ENCODE measurements around the gene NPC2. TPM values are rescaled to one million over a fixed set of nuclear protein-coding genes. Genes with fewer than 3 reads are reported as not detected.
"Not testable (repeated sequence)": the region's sequence is repeated elsewhere in the genome, so short reads cannot be mapped to it uniquely, and the experiment has no call there.

Gene NPC2
- 132 and 135 TPM in 2 replicates for total RNA-seq (2014; rRNA removed; shearing (Covaris generic))

- DNase-seq (ENCODE audit: low read depth) = no peak
These were observed at the start of gene NPC2 for GRCh38 chr14:74492776-74493342. TSS of gene NPC2 (minus strand) at chr14:74493305. CDS start at chr14:74493274, 31 bp downstream.

GRCh38 chr14:74542056-74542685 is 49.1 kb upstream of the NPC2 start:
- no peak for DNase-seq (ENCODE audit: low read depth)

- DNase-seq (ENCODE audit: low read depth) = no peak
These were observed 48.1 kb upstream of the NPC2 start for GRCh38 chr14:74541225-74541624.

GRCh38 chr14:74539503-74539902 is 46.4 kb upstream of the NPC2 start:
- DNase-seq (ENCODE audit: low read depth) = no peak

GRCh38 chr14:74538411-74539391 is 45.6 kb upstream of the NPC2 start:
- no peak for DNase-seq (ENCODE audit: low read depth)

GRCh38 chr14:74536336-74536735 is 43.2 kb upstream of the NPC2 start:
- DNase-seq (ENCODE audit: low read depth) = not testable (repeated sequence)

- no peak for DNase-seq (ENCODE audit: low read depth)
These were observed 42.7 kb upstream of the NPC2 start for GRCh38 chr14:74535756-74536325.

- DNase-seq (ENCODE audit: low read depth) = no peak
These were observed 40.5 kb upstream of the NPC2 start for GRCh38 chr14:74533576-74533975.

GRCh38 chr14:74532246-74532645 is 39.1 kb upstream of the NPC2 start:
- no peak for DNase-seq (ENCODE audit: low read depth)

GRCh38 chr14:74531467-74531866 is 38.4 kb upstream of the NPC2 start:
- DNase-seq (ENCODE audit: low read depth) = peak; percentile 69

GRCh38 chr14:74531006-74531405 is 37.9 kb upstream of the NPC2 start:
- no peak for DNase-seq (ENCODE audit: low read depth)

- no peak for DNase-seq (ENCODE audit: low read depth)
These were observed 35.8 kb upstream of the NPC2 start for GRCh38 chr14:74528886-74529285.

GRCh38 chr14:74528406-74528805 is 35.3 kb upstream of the NPC2 start:
- no peak for DNase-seq (ENCODE audit: low read depth)

GRCh38 chr14:74527736-74528280 is 34.7 kb upstream of the NPC2 start:
- no peak for DNase-seq (ENCODE audit: low read depth)

GRCh38 chr14:74526854-74527585 is 33.9 kb upstream of the NPC2 start:
- DNase-seq (ENCODE audit: low read depth) = no peak

- no peak for DNase-seq (ENCODE audit: low read depth)
These were observed 32.3 kb upstream of the NPC2 start for GRCh38 chr14:74525361-74525851.

GRCh38 chr14:74524812-74525135 is 31.7 kb upstream of the NPC2 start:
- no peak for DNase-seq (ENCODE audit: low read depth)

- DNase-seq (ENCODE audit: low read depth) = no peak
These were observed 31.1 kb upstream of the NPC2 start for GRCh38 chr14:74524076-74524811.

GRCh38 chr14:74522740-74523139 is 29.6 kb upstream of the NPC2 start:
- DNase-seq (ENCODE audit: low read depth) = no peak

- DNase-seq (ENCODE audit: low read depth) = no peak
These were observed 28.7 kb upstream of the NPC2 start for GRCh38 chr14:74521756-74522155.

Data from Daoy (cell line).